ENCODE measurements around the gene CXXC4. TPM values are rescaled to one million over a fixed set of nuclear protein-coding genes. Genes with fewer than 3 reads are reported as not detected.
A peak's percentile ranks its signal among the peaks of the same experiment; 100 is the strongest.

CXXC4 gene
- polyA plus RNA-seq, 2 of the 4 experiments (the other 2 are of a cell fraction): 0.03 to 0.93 TPM

DNA sequence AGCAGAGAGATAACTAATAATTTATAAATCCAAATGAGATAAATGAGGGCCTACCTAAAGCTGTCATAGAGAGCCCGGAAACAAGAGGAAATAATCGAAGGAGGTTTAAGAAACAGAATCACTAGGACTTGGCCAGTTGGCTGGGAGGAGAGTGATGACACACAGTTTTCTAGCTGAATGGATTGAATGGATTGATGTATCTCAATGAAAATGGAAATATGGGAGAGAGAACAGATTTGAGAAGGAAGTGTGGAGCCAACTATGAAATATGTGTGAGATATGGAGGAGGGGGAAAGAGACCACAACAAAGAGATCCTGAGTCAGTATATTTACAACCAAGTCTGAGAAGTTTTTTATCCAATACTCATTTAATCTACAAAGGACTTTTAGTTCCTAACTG lies 35.7 kb upstream of the CXXC4 start:
- ATAC-seq: no peak
- no peak for TF ChIP-seq JUN (IDR thresholded peaks at IDR 0.05)
- H3K4me3 ChIP-seq: no peak overlapping the region
- H3K4me2 ChIP-seq: no peak overlapping the region
- H3K9me3 ChIP-seq: no peaks in the 10 kb centered on the region
- WGBS (ENCODE audit: missing lambda C conversion rate): 48% methylated on average over 2 of the region's 2 CpGs
- no peak for FAIRE-seq
- ChIA-PET POLR2A (no interaction called here), CTCF (no interaction called here)
- no peak overlapping the region for H3K27ac ChIP-seq
- no peak for DNase-seq (ENCODE audit: low read depth in 1 of 2, low spot score in 1 of 2)
- H3K4me1 ChIP-seq: no peaks in the 10 kb centered on the region

GRCh38 chr4:104524591-104524990 lies 29.9 kb upstream of the CXXC4 start:
- TF ChIP-seq MAX (IDR thresholded peaks at IDR 0.05) (no peak), EP300 (IDR thresholded peaks at IDR 0.05) (no peak), FOSL2 (IDR thresholded peaks at IDR 0.05) (no peak), FOSL2 (CRISPR knock-in tag; IDR thresholded peaks at IDR 0.05) (peak; percentile 31; the same call in 1 of the 2 replicates), NFE2L2 (conservative IDR thresholded peaks at IDR 0.05; ENCODE audit: low read length) (no peak)
- CTCF ChIA-PET: no interaction called here
- no peak overlapping the region for H3K27ac ChIP-seq
- WGBS (ENCODE audit: missing lambda C conversion rate): 17% methylated on average over 1 of the region's 1 CpG
- ATAC-seq (no peak), FAIRE-seq (no peak), DNase-seq (ENCODE audit: low read depth in 1 of 2, low spot score in 1 of 2) (no peak)
- no peak overlapping the region for H3K4me2 ChIP-seq
- H3K9me3 ChIP-seq: no peaks in the 10 kb centered on the region
- no peak overlapping the region for H3K4me3 ChIP-seq
- H3K4me1 ChIP-seq: no peaks in the 10 kb centered on the region
- POLR2A ChIA-PET: no interaction called here

DNA sequence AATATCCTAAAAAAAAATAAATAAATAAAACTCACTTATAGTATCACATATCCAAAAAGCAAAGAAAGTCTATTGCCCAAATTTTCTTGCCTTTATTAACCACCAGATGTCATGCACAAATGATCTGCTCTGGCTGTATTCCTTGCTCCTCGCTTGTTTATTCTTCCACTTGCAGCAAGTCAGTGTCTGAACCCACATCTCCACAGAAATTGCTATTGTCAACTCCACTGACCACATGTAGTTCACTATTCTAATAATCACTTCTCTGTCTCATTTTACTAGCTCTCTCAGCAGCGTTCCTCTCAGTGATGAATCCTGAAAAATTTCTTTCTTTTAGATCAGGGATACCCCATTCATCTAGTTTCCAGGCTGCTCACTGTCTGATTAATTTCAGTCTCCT lies 29.3 kb upstream of the CXXC4 start:
- no peak for DNase-seq (ENCODE audit: low read depth in 1 of 2, low spot score in 1 of 2)
- no peak overlapping the region for H3K27ac ChIP-seq
- no peak overlapping the region for H3K4me3 ChIP-seq
- ChIA-PET CTCF (no interaction called here), POLR2A (no interaction called here)
- no peak for ATAC-seq
- no peaks in the 10 kb centered on the region for H3K9me3 ChIP-seq
- WGBS (ENCODE audit: missing lambda C conversion rate): 35% methylated on average over 2 of the region's 2 CpGs
- TF ChIP-seq BHLHE40 (IDR thresholded peaks at IDR 0.05; ENCODE audit: low read depth, low read length) (no peak), FOXS1 (CRISPR knock-in tag; IDR thresholded peaks at IDR 0.05) (no peak), CBX2 (IDR thresholded peaks at IDR 0.05; ENCODE audit: borderline replicate concordance, low read depth) (no peak), HES2 (IDR thresholded peaks at IDR 0.05) (no peak), REST (IDR thresholded peaks at IDR 0.05) (no peak), JUN (IDR thresholded peaks at IDR 0.05) (no peak), ZC3H11A (IDR thresholded peaks at IDR 0.05) (no peak), POLR2A (IDR thresholded peaks at IDR 0.05; ENCODE audit: low read length) (no peak), ATOH8 (CRISPR knock-in tag; IDR thresholded peaks at IDR 0.05; ENCODE audit: low read depth) (no peak), TP53 (CRISPR knock-in tag; IDR thresholded peaks at IDR 0.05) (no peak), GATA3 (IDR thresholded peaks at IDR 0.05; ENCODE audit: borderline replicate concordance) (no peak), JUNB (IDR thresholded peaks at IDR 0.05) (no peak), NPAS2 (CRISPR knock-in tag; IDR thresholded peaks at IDR 0.05; ENCODE audit: borderline replicate concordance) (no peak), HMGXB4 (CRISPR knock-in tag; IDR thresholded peaks at IDR 0.05; ENCODE audit: borderline replicate concordance) (no peak), CHD4 (IDR thresholded peaks at IDR 0.05; ENCODE audit: borderline replicate concordance) (no peak)
- H3K4me2 ChIP-seq: no peak overlapping the region
- FAIRE-seq: no peak
- no peaks in the 10 kb centered on the region for H3K4me1 ChIP-seq
